Measurements from ENCODE around the gene CDK8.

DNA sequence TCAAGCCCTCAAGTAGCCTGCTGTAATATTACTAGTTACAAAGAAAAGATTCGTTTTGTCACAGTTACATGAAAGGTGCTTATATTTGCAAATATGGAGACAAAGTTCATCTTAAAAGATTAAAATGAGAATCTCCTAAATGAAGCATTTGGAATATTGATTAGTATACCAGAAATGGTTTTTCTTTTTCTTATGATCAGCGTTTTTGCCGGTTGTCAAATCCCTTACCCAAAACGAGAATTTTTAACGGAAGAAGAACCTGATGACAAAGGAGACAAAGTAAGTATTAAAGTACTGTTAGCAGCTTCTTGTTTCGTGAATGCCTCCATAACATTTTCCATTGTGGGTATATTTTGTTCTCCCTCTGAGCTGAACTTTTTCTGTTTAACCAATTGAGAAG, 147.1 kb downstream of the CDK8 start:
- TF ChIP-seq, protein P1, sequence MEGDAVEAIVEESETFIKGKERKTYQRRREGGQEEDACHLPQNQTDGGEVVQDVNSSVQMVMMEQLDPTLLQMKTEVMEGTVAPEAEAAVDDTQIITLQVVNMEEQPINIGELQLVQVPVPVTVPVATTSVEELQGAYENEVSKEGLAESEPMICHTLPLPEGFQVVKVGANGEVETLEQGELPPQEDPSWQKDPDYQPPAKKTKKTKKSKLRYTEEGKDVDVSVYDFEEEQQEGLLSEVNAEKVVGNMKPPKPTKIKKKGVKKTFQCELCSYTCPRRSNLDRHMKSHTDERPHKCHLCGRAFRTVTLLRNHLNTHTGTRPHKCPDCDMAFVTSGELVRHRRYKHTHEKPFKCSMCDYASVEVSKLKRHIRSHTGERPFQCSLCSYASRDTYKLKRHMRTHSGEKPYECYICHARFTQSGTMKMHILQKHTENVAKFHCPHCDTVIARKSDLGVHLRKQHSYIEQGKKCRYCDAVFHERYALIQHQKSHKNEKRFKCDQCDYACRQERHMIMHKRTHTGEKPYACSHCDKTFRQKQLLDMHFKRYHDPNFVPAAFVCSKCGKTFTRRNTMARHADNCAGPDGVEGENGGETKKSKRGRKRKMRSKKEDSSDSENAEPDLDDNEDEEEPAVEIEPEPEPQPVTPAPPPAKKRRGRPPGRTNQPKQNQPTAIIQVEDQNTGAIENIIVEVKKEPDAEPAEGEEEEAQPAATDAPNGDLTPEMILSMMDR (IDR thresholded peaks at IDR 0.05; ENCODE audit: low read length) = no peak
- TF ChIP-seq EZH2 (IDR thresholded peaks at IDR 0.05; ENCODE audit: borderline replicate concordance, low read length) = no peak
